Putamen (tissue), 1 donor: Measurements from ENCODE around the gene HSPBAP1.

Experiments used
- DNase-seq: peaks from one replicate; pipeline ENCODE4 v3.0.0-alpha.2; 2016; ENCODE audit warnings: low spot score

Gene HSPBAP1

GRCh38 chr3:122793568-122794416 lies at the start of gene HSPBAP1:
TSS of gene HSPBAP1 (minus strand) at chr3:122793831. CDS start at chr3:122793680, 151 bp downstream.
- DNase-seq, result peak; percentile 90

GRCh38 chr3:122835590-122835989 lies 42.0 kb upstream of the HSPBAP1 start:
- DNase-seq, result no peak

GRCh38 chr3:122828281-122828680 lies 34.6 kb upstream of the HSPBAP1 start:
- no peak for DNase-seq

- no peak for DNase-seq
Observed at GRCh38 chr3:122826278-122826677, 32.6 kb upstream of the HSPBAP1 start.

GRCh38 chr3:122825460-122825859 lies 31.8 kb upstream of the HSPBAP1 start:
- no peak for DNase-seq

GRCh38 chr3:122824465-122825381 lies 31.1 kb upstream of the HSPBAP1 start:
- DNase-seq, result no peak

GRCh38 chr3:122816587-122816986 lies 23.0 kb upstream of the HSPBAP1 start:
- DNase-seq, result no peak

GRCh38 chr3:122810734-122811133 lies 17.1 kb upstream of the HSPBAP1 start:
- no peak for DNase-seq

- DNase-seq, result no peak
Observed at GRCh38 chr3:122803977-122804376, 10.3 kb upstream of the HSPBAP1 start.

- DNase-seq, result no peak
Observed at GRCh38 chr3:122802323-122802722, 8.7 kb upstream of the HSPBAP1 start.

GRCh38 chr3:122800706-122801237 lies 7.1 kb upstream of the HSPBAP1 start:
- DNase-seq, result no peak

GRCh38 chr3:122800031-122800430 lies 6.4 kb upstream of the HSPBAP1 start:
- DNase-seq, result no peak

GRCh38 chr3:122799322-122799721 lies 5.7 kb upstream of the HSPBAP1 start:
- DNase-seq, result no peak

- DNase-seq, result no peak
Observed at GRCh38 chr3:122797291-122797690, 3.7 kb upstream of the HSPBAP1 start.

GRCh38 chr3:122795674-122796195 lies 2.1 kb upstream of the HSPBAP1 start:
- no peak for DNase-seq

GRCh38 chr3:122794779-122795673 lies 1.4 kb upstream of the HSPBAP1 start, which contains the start of gene SLC49A4:
TSS of gene SLC49A4 (plus strand) at chr3:122795069. CDS start at chr3:122795193, 124 bp downstream.
- DNase-seq, result peak; percentile 80

GRCh38 chr3:122794483-122794778 lies 800 bp upstream of the HSPBAP1 start:
- no peak for DNase-seq

- DNase-seq, result no peak
Observed at GRCh38 chr3:122789585-122790273, 3.9 kb downstream of the HSPBAP1 start.

GRCh38 chr3:122787872-122788271 lies 5.8 kb downstream of the HSPBAP1 start:
- DNase-seq, result no peak

GRCh38 chr3:122786066-122786465 lies 7.6 kb downstream of the HSPBAP1 start:
- no peak for DNase-seq

GRCh38 chr3:122785231-122785630 lies 8.4 kb downstream of the HSPBAP1 start:
- DNase-seq, result no peak
